ENCODE measurements around the gene NNT.

DNA sequence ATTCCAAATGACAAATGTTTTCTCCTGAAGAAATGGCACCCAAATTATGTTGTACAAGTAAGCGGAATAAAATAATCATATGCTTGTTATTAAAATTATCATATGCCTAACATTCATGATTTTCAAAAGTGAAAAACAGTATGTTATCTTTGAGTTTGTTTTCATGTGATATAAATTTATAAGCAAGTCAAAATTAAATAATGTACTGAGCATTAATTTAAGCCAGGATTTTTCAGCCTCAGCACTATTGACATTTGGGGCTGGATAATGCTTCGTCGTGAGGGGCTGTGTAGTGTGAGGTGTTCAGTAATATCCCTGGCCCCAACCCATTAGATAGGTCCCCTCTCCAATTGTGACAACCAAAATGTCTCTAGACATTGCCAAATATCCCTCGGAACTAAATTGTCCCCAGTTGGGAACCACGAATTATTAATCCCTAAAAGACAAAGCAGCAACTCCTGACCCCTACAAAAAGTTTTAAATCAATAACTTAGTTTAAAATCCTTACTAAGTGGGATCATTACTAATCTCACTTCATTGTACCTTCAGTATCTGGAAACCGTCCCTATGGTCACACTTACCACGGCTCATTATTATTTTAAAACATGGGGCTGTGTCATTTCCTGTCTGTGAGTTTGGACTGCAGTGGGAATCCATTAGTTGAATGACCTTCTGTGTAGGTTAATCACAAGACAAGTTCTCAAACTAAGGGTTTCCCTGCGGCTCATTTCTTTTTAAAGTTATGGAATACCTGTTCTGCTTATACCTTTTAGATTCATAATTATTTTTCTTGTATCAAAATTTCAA lies 1.3 kb upstream of the NNT start:
- TF ChIP-seq, protein P1, sequence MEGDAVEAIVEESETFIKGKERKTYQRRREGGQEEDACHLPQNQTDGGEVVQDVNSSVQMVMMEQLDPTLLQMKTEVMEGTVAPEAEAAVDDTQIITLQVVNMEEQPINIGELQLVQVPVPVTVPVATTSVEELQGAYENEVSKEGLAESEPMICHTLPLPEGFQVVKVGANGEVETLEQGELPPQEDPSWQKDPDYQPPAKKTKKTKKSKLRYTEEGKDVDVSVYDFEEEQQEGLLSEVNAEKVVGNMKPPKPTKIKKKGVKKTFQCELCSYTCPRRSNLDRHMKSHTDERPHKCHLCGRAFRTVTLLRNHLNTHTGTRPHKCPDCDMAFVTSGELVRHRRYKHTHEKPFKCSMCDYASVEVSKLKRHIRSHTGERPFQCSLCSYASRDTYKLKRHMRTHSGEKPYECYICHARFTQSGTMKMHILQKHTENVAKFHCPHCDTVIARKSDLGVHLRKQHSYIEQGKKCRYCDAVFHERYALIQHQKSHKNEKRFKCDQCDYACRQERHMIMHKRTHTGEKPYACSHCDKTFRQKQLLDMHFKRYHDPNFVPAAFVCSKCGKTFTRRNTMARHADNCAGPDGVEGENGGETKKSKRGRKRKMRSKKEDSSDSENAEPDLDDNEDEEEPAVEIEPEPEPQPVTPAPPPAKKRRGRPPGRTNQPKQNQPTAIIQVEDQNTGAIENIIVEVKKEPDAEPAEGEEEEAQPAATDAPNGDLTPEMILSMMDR (IDR thresholded peaks at IDR 0.05) = no peak
- TF ChIP-seq POLR2AphosphoS5 (IDR thresholded peaks at IDR 0.05) (no peak), POLR2A (IDR thresholded peaks at IDR 0.05) (no peak)
